GM12874 (cell line): ENCODE data around the gene HSPB8.

Experiments
- CTCF ChIP-seq: IDR thresholded peaks from 2 replicates; pipeline ENCODE4 v1.5.1; 2011; ENCODE audit warnings: low read depth, mild to moderate bottlenecking, control low read depth, low read length, moderate library complexity; ENCODE audit not compliant: insufficient read depth

Gene HSPB8

GRCh38 chr12:119200601-119201000 lies 21.9 kb downstream of the HSPB8 start:
- TF ChIP-seq CTCF: no peak

GRCh38 chr12:119201789-119202543 lies 23.2 kb downstream of the HSPB8 start:
- TF ChIP-seq CTCF: no peak

- TF ChIP-seq CTCF: no peak
Measured at GRCh38 chr12:119202544-119202943, 23.8 kb downstream of the HSPB8 start.

GRCh38 chr12:119204131-119204530 lies 25.4 kb downstream of the HSPB8 start:
- TF ChIP-seq CTCF: no peak

GRCh38 chr12:119204671-119205285 lies 26.0 kb downstream of the HSPB8 start:
- no peak for TF ChIP-seq CTCF

- TF ChIP-seq CTCF: no peak
Measured at GRCh38 chr12:119206348-119207062, 27.8 kb downstream of the HSPB8 start.

GRCh38 chr12:119207063-119207560 lies 28.4 kb downstream of the HSPB8 start:
- TF ChIP-seq CTCF: no peak
